Measurements from ENCODE around the gene CCDC110.

DNA sequence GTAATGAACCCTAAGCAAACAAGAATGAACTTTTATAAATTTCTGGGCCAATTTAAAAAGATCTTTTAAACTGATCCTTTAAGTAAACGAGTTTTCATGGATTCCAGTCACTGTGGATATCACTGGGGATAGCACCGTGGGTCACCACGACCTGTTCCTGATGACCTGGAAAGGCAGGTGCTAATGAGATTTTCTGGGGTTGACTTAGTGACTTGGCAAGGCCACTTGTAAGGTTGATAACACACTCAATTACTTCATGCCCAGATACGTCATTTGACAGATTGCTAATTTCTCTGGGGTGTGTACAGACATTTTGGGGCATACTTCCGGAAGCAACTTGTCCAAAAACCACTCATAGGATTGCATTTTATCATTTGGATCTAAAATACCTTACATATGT lies 39.3 kb upstream of the CCDC110 start:
- no peak for TF ChIP-seq CTCF (IDR thresholded peaks at IDR 0.05)
- TF ChIP-seq POLR2A (IDR thresholded peaks at IDR 0.05; ENCODE audit: low read length) = no peak
- no peak for TF ChIP-seq ZNF302 (CRISPR knock-in tag; IDR thresholded peaks at IDR 0.05)
- no peak for TF ChIP-seq CEBPB (IDR thresholded peaks at IDR 0.05)
- no peak for TF ChIP-seq KDM1A (IDR thresholded peaks at IDR 0.05; ENCODE audit: low read depth)
- no peak for TF ChIP-seq FOSL2 (IDR thresholded peaks at IDR 0.05)
- TF ChIP-seq FOSL2 (CRISPR knock-in tag; IDR thresholded peaks at IDR 0.05) = no peak
- TF ChIP-seq CHD2 (IDR thresholded peaks at IDR 0.05; ENCODE audit: low read length, partially characterized antibody) = no peak
- TF ChIP-seq MAZ (IDR thresholded peaks at IDR 0.05; ENCODE audit: borderline replicate concordance, low read depth, low read length) = no peak
- no peak for TF ChIP-seq REST (IDR thresholded peaks at IDR 0.05)
- TF ChIP-seq, protein P1, sequence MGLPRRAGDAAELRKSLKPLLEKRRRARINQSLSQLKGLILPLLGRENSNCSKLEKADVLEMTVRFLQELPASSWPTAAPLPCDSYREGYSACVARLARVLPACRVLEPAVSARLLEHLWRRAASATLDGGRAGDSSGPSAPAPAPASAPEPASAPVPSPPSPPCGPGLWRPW (IDR thresholded peaks at IDR 0.05) = no peak
- TF ChIP-seq CBX8 (IDR thresholded peaks at IDR 0.05) = no peak
